BE2C (cell line): ENCODE results near the gene PCDH9.

ENCODE experiments used
- DNase-seq: peaks from one replicate; pipeline ENCODE4 v3.0.0-alpha.2; 2020
- H3K27me3 ChIP-seq: fragments of 250-450 bp; sonication (Bioruptor Pico); 2 replicates; pipeline ENCODE4 v1.5.1; 2020; ENCODE audit warnings: mild to moderate bottlenecking
- H3K36me3 ChIP-seq: fragments of 250-450 bp; sonication (Bioruptor Pico); 2 replicates; pipeline ENCODE4 v1.5.1; 2020; ENCODE audit warnings: mild to moderate bottlenecking
- H3K4me1 ChIP-seq: fragments of 250-450 bp; sonication (Bioruptor Pico); 2 replicates; pipeline ENCODE4 v1.5.1; 2020
- H3K4me3 ChIP-seq: 2 replicates; pipeline ENCODE4 v1.5.1; 2011; ENCODE audit warnings: low read depth, low read length
- H3K9me3 ChIP-seq: fragments of 250-450 bp; sonication (Bioruptor Pico); 2 replicates; pipeline ENCODE4 v1.5.1; 2020
- CTCF ChIP-seq: IDR thresholded peaks from 2 replicates; pipeline ENCODE4 v1.5.1; 2012; ENCODE audit warnings: mild to moderate bottlenecking, low read depth, low read length

Gene PCDH9

GRCh38 chr13:66574606-66575005, 655.5 kb downstream of the PCDH9 start:
- no peak for DNase-seq
- Histone ChIP-seq H3K27me3 (no peaks in the 10 kb centered on the region), H3K36me3 (no peaks in the 10 kb centered on the region), H3K4me1 (no peaks in the 10 kb centered on the region), H3K4me3 (no peak overlapping the region), H3K9me3 (no peaks in the 10 kb centered on the region)
- no peak for TF ChIP-seq CTCF

DNA sequence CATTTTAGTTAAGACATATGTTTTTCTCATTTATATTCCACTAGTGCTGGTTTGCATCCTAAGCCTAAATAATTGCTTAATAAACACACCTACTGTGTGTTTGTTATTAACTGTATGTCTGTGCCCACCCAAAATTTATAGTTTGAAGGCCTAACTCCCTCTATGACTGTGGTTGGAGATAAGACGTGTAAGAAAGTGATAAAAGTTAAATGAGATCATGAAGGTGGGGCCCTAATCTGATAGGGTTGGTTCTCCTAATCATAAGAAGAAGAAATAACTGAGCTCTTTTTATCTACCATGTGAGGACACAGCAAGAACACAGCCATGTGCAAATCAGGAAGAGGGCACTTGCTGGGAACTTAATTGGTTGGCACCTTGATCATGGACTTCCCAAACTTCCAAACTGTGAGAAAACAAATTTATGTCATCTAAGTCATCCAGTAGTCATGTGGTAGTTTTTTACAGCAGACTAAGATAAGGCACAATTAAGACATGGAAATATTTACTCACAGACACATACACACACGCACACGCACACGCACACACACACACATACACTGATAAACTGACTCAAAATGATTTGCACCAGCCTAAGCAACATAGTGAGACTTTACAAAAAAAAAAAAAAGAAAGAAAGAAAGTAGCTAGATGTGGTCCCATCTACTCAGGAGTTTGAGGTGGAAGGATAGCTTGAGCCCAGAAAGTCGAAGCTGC, 662.1 kb downstream of the PCDH9 start:
- H3K4me3 ChIP-seq: no peak overlapping the region
- no peaks in the 10 kb centered on the region for H3K4me1 ChIP-seq
- no peaks in the 10 kb centered on the region for H3K27me3 ChIP-seq
- no peak for DNase-seq
- no peaks in the 10 kb centered on the region for H3K9me3 ChIP-seq
- TF ChIP-seq CTCF: no peak
- no peaks in the 10 kb centered on the region for H3K36me3 ChIP-seq

DNA sequence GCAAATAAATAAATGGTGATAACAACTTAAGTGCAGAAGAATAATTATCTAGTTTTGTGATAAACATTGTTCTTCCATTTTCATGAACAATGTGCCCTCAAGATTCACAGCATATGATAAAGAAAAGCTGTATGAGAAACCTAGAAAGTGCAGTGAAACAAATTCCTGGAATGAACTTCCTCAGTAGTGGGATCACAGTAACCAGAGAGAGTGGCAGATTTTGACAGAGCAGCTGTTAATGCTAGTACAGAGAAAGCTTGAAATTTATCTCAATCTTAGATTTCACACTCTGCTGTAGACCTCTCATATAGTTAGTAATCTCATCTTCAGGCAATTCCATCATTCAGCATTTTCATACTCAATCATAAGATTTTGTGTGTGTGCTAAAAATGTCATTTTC, 664.9 kb downstream of the PCDH9 start:
- Histone ChIP-seq H3K36me3 (no peaks in the 10 kb centered on the region), H3K9me3 (no peaks in the 10 kb centered on the region), H3K27me3 (no peaks in the 10 kb centered on the region), H3K4me1 (no peaks in the 10 kb centered on the region), H3K4me3 (no peak overlapping the region)
- no peak for TF ChIP-seq CTCF
- no peak for DNase-seq

GRCh38 chr13:66563076-66563475, 667.1 kb downstream of the PCDH9 start:
- no peaks in the 10 kb centered on the region for H3K36me3 ChIP-seq
- no peak for TF ChIP-seq CTCF
- no peak for DNase-seq
- no peaks in the 10 kb centered on the region; the same call in 1 of the 2 replicates for H3K9me3 ChIP-seq
- H3K27me3 ChIP-seq: no peaks in the 10 kb centered on the region
- H3K4me1 ChIP-seq: no peaks in the 10 kb centered on the region
- no peak overlapping the region for H3K4me3 ChIP-seq

DNA sequence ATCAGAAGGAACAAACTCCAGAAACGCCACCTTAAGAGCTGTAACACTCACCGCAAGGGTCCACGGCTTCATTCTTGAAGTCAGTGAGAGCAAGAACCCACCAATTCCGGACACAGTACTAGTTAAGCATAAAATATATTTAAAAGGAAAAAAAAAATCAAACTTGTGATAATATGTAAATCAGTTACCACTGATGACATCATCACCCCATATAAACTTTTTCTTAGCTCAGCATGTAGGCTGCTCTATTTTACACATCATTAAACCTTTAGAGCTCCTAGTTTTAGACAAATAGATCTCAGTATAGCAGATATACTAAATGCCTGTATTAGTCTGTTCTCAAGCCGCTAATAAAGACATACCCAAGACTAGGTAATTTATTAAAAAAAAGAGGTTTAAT, 668.1 kb downstream of the PCDH9 start:
- Histone ChIP-seq H3K27me3 (no peaks in the 10 kb centered on the region), H3K9me3 (no peaks in the 10 kb centered on the region; the same call in 1 of the 2 replicates), H3K4me3 (no peak overlapping the region), H3K36me3 (no peaks in the 10 kb centered on the region), H3K4me1 (no peaks in the 10 kb centered on the region)
- no peak for DNase-seq
- TF ChIP-seq CTCF: no peak

DNA sequence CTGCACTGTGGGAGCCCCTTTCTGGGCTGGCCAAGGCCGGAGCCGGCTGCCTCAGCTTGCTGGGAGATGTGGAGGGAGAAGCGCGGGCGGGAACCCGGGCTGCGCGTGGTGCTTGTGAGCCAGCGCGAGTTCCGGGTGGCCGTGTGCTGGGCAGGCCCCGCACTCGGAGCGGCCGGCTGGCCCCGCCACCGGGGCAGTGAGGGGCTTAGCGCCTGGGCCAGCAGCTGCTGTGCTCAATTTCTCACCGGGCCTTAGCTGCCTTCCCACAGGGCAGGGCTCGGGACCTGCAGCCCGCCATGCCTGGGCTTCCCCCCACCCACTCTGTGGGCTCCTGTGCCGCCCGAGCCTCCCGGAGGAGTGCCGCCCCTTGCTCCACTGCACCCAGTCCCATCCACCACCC, 669.1 kb downstream of the PCDH9 start:
- Histone ChIP-seq H3K27me3 (no peaks in the 10 kb centered on the region), H3K9me3 (no peaks in the 10 kb centered on the region; the same call in 1 of the 2 replicates), H3K4me3 (no peak overlapping the region), H3K36me3 (no peaks in the 10 kb centered on the region), H3K4me1 (no peaks in the 10 kb centered on the region)
- no peak for TF ChIP-seq CTCF
- DNase-seq: no peak
